MM.1S (cell line): ENCODE measurements around the gene E2F3.

ENCODE experiments used
- DNase-seq: peaks from one replicate; pipeline ENCODE4 v3.0.0-alpha.2; 2015
- H2AFZ ChIP-seq: fragments of 300-600 bp; sonication (generic); 2 replicates; pipeline ENCODE4 v1.6.0; 2016; ENCODE audit warnings: antibody characterized with exemption, low read length
- H3F3A ChIP-seq: fragments of 300-600 bp; sonication (generic); 2 replicates; pipeline ENCODE4 v1.6.1; 2016; ENCODE audit warnings: mild to moderate bottlenecking, antibody characterized with exemption, low read length, moderate library complexity, mixed read lengths; ENCODE audit not compliant: insufficient read depth
- H3K27ac ChIP-seq: fragments of 300-600 bp; sonication (generic); 2 replicates; pipeline ENCODE4 v1.5.1; 2016; ENCODE audit warnings: mild to moderate bottlenecking, low read length
- H3K27me3 ChIP-seq: fragments of 300-600 bp; sonication (generic); replicated peaks from 2 replicates; pipeline ENCODE4 v1.6.0; 2016; ENCODE audit warnings: low read length; ENCODE audit not compliant: insufficient read depth
- H3K36me3 ChIP-seq: fragments of 300-600 bp; sonication (generic); replicated peaks from 2 replicates; pipeline ENCODE4 v1.6.1; 2016; ENCODE audit warnings: mild to moderate bottlenecking, low read length, mixed read lengths; ENCODE audit not compliant: insufficient read depth
- H3K4me1 ChIP-seq: fragments of 300-600 bp; sonication (generic); 2 replicates; pipeline ENCODE4 v1.6.1; 2016; ENCODE audit warnings: low read length, mixed read lengths
- H3K4me2 ChIP-seq: fragments of 300-600 bp; sonication (generic); 2 replicates; pipeline ENCODE4 v1.6.0; 2016; ENCODE audit warnings: low read depth, low read length
- H3K4me3 ChIP-seq: fragments of 300-600 bp; sonication (generic); 2 replicates; pipeline ENCODE4 v1.5.1; 2016; ENCODE audit warnings: low read length, mixed read lengths
- H3K79me2 ChIP-seq: fragments of 300-600 bp; sonication (generic); 2 replicates; pipeline ENCODE4 v1.6.1; 2016; ENCODE audit warnings: mixed run types, low read length, mixed read lengths
- H3K9ac ChIP-seq: fragments of 300-600 bp; sonication (generic); 2 replicates; pipeline ENCODE4 v1.6.1; 2016; ENCODE audit warnings: low read length, mixed read lengths
- H3K9me2 ChIP-seq: fragments of 300-600 bp; sonication (generic); replicated peaks from 2 replicates; pipeline ENCODE4 v1.6.1; 2016; ENCODE audit warnings: mild to moderate bottlenecking, low read length, mixed read lengths; ENCODE audit not compliant: insufficient read depth
- H3K9me3 ChIP-seq: fragments of 300-600 bp; sonication (generic); replicated peaks from 2 replicates; pipeline ENCODE4 v1.6.1; 2016; ENCODE audit warnings: mild to moderate bottlenecking, low read length, mixed read lengths; ENCODE audit not compliant: insufficient read depth
- H4K20me1 ChIP-seq: fragments of 300-600 bp; sonication (generic); 2 replicates; pipeline ENCODE4 v1.6.1; 2016; ENCODE audit warnings: mild to moderate bottlenecking, low read length, moderate library complexity, mixed read lengths; ENCODE audit not compliant: insufficient read depth
- EZH2 ChIP-seq: fragments of 300-600 bp; sonication (generic); optimal IDR thresholded peaks from 2 replicates; pipeline ENCODE3; 2017; ENCODE audit warnings: low read depth, mild to moderate bottlenecking, antibody characterized with exemption, low read length, mixed read lengths
- EZH2phosphoT487 ChIP-seq: fragments of 300-600 bp; sonication (generic); IDR thresholded peaks from 2 replicates; pipeline ENCODE4 v1.6.1; 2018; ENCODE audit warnings: antibody characterized with exemption, low read length
- TF ChIP-seq, protein P1 (sequence below): fragments of 300-600 bp; sonication (generic); IDR thresholded peaks from 2 replicates; pipeline ENCODE4 v1.5.1; 2016; ENCODE audit warnings: antibody characterized with exemption, low read length, mixed read lengths

E2F3 gene

DNA sequence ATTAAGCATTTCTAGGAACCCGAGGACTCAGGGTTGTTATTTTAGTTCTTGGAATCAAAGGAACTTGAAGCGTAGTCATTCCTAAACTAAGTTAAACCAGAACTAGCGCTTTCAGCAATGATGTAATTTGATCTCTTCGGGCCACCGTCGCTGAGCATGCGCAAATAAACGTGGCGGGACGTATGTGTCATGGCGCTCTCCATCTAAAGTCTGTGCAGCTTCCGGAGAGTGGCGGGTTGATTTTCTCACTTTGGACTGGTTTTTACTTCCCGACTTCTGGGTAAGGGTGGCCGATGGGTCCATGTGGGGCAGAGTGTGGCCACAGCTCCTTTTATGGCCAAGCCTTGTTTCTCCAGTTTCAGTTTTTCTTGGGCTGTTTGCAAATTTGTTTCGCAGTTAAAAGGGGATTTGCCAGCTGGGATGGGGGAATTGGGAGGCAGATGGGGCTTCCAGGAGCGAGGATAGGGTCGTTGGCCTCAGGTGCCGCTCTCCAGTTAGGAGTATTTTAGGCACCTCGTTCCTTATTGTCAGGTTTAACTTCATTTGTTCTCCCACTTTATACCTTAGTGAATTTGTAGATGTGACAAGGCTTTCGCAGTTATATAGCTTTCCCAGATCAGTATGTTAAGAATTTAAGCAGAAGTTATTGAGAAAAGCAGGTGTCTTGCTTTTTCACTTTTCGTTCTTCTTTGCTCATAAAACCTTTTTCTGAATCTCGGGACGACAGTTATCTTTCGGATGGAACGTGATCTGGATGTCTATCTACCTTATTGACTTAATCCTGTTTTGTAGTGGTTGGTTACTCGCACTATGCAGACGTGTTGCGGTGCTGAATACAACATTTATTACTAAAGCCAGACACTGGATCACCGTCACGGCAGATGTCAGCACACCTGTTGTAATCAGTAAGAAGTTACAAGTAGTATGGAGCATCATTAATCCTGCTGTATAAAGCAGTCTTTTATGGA, 132.9 kb downstream of the E2F3 start, which contains the start of gene CDKAL1:
Gene CDKAL1, plus strand, starts transcription at position 163 of the 968 bp plus-strand sequence. CDS start 11,894 bp downstream, outside the sequence.
- H3K4me2 ChIP-seq: peak within 1 kb of the TSS; percentile 89
- H3F3A ChIP-seq: peaks cover 9% of the 10 kb centered on the region
- no peaks in the 10 kb centered on the region for H3K27me3 ChIP-seq
- H2AFZ ChIP-seq: peak within 1 kb of the TSS; percentile 90
- H3K9me2 ChIP-seq: no peaks in the 10 kb centered on the region
- H3K9ac ChIP-seq: peak within 1 kb of the TSS; percentile 94
- H3K27ac ChIP-seq: peak within 1 kb of the TSS; percentile 88
- H3K4me3 ChIP-seq: peak within 1 kb of the TSS; percentile 90
- peak; percentile 90 for DNase-seq
- H3K4me1 ChIP-seq: peaks cover 13% of the 10 kb centered on the region
- peaks cover 51% of the 10 kb centered on the region for H3K79me2 ChIP-seq
- TF ChIP-seq EZH2phosphoT487 (no peak), EZH2 (no peak)
- TF ChIP-seq, protein P1, sequence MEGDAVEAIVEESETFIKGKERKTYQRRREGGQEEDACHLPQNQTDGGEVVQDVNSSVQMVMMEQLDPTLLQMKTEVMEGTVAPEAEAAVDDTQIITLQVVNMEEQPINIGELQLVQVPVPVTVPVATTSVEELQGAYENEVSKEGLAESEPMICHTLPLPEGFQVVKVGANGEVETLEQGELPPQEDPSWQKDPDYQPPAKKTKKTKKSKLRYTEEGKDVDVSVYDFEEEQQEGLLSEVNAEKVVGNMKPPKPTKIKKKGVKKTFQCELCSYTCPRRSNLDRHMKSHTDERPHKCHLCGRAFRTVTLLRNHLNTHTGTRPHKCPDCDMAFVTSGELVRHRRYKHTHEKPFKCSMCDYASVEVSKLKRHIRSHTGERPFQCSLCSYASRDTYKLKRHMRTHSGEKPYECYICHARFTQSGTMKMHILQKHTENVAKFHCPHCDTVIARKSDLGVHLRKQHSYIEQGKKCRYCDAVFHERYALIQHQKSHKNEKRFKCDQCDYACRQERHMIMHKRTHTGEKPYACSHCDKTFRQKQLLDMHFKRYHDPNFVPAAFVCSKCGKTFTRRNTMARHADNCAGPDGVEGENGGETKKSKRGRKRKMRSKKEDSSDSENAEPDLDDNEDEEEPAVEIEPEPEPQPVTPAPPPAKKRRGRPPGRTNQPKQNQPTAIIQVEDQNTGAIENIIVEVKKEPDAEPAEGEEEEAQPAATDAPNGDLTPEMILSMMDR: no peak
- no peaks in the 10 kb centered on the region for H3K36me3 ChIP-seq
- H3K9me3 ChIP-seq: no peaks in the 10 kb centered on the region
- H4K20me1 ChIP-seq: no peaks in the 10 kb centered on the region

DNA sequence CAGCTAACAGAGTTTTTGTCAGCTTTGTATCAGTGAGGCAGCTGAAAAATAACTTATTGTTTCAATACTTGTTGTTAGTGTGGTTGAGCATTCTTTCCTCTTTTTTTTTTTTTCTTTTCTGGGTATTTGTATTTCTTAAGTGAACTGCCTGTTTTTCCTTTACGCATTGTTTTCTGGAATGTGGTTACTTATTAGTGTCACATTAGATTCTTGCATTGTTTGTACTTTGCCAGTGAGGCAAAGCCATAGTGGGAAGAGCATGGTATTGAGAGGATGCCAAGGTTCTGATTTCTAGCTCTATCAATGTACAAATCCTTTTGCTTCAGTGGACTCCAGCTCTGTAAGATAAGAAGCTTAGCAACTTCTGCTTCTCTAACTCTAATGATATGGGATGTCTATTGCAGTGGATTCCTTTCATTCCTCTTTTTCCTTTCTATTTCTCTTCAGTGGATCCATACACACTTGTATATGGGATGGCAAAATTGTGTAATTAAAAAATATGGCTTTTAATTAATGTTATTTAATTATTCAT, 136.5 kb downstream of the E2F3 start:
- Histone ChIP-seq H3K4me3 (no peak overlapping the region), H3K36me3 (no peaks in the 10 kb centered on the region), H3K9me3 (no peaks in the 10 kb centered on the region), H3K4me2 (no peak overlapping the region), H3F3A (peaks cover 16% of the 10 kb centered on the region), H3K9me2 (no peaks in the 10 kb centered on the region), H3K4me1 (peaks cover 27% of the 10 kb centered on the region), H3K79me2 (peaks cover 78% of the 10 kb centered on the region), H3K27me3 (no peaks in the 10 kb centered on the region), H4K20me1 (no peaks in the 10 kb centered on the region), H2AFZ (no peak overlapping the region), H3K9ac (no peak overlapping the region), H3K27ac (no peak overlapping the region)
- TF ChIP-seq, protein P1: no peak
- TF ChIP-seq EZH2phosphoT487 (no peak), EZH2 (no peak)
- no peak for DNase-seq

DNA sequence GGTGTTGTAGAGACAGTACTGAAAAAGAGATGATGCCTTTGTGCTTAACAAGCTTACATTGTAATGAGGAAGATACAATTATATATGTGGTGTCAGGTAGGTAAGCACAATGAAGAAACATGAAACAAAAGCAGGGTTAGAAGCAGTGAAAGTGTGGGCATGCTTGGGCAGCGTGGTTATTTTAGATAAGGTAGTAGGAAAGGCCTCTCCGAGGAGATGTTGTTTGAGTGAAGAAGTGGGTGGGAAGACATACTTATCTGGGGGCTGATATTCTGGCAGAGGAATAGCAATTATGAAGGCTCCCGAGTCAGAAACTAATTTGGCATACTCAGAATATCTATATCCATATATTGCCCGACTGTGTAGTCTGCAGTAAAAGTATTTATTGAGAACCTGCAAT, 137.2 kb downstream of the E2F3 start:
- Histone ChIP-seq H3K4me3 (no peak overlapping the region), H4K20me1 (no peaks in the 10 kb centered on the region), H3K36me3 (no peaks in the 10 kb centered on the region), H3K9me3 (no peaks in the 10 kb centered on the region), H3K9ac (no peak overlapping the region), H3K4me1 (peaks cover 25% of the 10 kb centered on the region), H3K27ac (no peak overlapping the region), H3F3A (peaks cover 19% of the 10 kb centered on the region), H3K79me2 (peaks cover 80% of the 10 kb centered on the region), H2AFZ (no peak overlapping the region), H3K9me2 (no peaks in the 10 kb centered on the region), H3K4me2 (no peak overlapping the region), H3K27me3 (no peaks in the 10 kb centered on the region)
- TF ChIP-seq, protein P1: no peak
- no peak for DNase-seq
